ENCODE data around the gene ATXN7L3.
"Not testable (repeated sequence)": the region's sequence is repeated elsewhere in the genome, so short reads cannot be mapped to it uniquely, and the experiment has no call there.

ATXN7L3 gene, protein sequence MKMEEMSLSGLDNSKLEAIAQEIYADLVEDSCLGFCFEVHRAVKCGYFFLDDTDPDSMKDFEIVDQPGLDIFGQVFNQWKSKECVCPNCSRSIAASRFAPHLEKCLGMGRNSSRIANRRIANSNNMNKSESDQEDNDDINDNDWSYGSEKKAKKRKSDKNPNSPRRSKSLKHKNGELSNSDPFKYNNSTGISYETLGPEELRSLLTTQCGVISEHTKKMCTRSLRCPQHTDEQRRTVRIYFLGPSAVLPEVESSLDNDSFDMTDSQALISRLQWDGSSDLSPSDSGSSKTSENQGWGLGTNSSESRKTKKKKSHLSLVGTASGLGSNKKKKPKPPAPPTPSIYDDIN

DNA sequence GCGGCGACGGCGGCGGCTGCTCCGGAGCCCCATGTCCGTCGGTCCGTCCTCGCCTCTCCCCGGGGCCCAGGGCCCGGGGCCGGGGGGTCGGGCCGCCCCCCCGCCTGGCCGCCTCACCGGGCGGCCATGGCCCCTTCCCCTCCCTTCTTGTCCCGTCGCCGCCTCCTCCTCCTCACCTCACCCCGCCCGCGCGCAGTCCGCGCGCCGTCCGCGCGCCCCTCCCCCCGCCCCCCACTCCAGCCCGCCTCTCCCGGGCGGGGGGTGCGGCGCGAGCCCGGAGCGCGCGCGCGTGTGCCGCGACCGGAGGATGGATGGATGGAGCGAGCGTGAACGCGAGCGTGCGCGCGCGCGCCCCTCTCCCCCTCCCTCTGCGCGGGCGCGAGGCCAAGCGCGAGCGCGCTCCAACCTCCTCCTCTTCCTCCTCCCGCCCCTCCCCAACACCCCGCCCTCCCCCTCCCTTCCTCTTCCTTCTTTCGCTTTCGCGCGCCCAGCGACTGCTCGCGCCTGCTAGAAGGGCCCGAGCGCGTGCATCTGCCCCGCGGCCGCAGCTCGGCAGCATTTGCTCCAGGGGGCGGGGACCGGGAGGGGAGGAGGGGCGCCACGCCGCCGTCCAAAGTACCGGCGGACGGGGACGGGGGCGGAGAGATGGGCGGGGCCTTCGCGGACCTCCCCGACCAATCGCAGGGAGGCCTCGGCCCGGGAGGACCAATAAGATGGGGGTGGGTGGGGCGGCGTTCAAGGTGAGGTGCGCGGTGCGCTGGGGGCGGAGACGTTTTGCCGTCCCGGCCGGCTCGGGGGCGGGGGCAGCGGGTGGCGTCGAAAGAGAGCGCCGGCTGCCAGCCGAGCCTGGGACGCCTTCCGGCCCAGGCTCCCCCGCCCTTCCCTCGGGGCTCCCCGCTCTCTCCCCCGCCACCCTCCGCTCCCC, at the start of gene ATXN7L3:
ATXN7L3 (minus strand) TSS at position 332 of the 925 bp plus-strand sequence. CDS start 1,814 bp downstream, outside the sequence.
- DNase-seq (ENCODE audit: low read depth in 1 of 2, low spot score in 1 of 2), result peak; percentile 99

DNA sequence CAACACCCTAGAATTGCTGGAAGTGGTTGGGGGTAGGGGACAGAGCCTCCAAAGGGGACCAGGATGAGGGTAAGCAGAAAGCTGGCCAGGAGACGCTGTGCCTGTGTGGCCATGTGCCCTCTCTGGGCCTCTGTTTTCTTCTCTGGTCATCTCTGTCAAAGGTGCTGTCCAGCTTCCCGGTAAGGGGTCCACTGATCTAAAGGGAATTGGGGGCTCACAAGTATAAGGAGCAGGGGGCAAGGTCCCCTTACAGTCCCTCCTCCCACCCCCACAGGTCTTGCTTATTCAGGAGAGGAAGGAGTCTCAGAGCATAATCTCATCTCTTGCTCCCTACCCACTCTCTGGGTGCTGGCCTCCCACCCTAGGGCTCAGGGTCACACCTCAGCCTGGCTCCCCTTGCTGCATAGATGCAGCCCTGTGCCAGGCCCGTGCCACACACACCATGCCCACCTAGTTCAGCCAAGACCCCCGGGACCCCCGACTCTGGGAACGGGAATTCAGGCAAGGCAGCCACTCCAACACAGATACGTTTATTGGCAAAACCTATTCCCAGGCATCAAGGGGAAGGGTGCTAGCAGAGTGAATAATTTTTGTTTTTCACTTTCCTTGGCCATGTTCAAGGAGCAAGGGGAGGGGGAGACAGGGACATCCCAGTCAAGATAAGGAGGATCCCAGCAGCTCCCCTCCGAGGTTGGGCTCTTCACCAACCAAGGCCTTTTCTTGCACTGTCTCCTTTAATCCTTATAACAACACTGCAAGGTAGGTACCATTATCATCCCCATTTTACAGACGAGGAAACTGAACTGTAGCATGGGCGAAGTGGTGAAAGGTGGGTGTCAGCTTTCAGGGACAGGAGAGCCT, 48.4 kb upstream of the ATXN7L3 start:
- no peak for DNase-seq (ENCODE audit: low read depth in 1 of 2, low spot score in 1 of 2)

DNA sequence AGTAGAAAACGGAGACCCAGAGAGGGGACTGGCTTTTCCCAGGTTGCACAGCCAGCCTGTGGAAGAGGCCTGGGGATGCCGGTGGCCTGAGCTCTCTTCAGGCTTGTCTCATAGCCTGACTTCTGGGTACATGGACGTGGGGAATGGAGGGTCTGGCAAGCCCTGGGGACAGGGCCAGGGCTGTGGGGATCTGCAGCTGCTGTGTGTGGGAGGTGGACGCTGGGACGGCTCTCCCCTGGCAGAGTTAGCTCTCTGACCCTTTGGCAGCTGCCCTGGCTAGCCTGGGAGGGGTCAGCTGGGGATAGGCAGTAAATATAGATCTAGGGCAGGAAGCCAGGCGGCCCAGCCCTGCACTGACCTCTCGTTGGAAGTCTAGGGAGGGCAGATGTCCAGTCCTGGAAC, 47.8 kb upstream of the ATXN7L3 start:
- no peak for DNase-seq (ENCODE audit: low read depth in 1 of 2, low spot score in 1 of 2)

DNA sequence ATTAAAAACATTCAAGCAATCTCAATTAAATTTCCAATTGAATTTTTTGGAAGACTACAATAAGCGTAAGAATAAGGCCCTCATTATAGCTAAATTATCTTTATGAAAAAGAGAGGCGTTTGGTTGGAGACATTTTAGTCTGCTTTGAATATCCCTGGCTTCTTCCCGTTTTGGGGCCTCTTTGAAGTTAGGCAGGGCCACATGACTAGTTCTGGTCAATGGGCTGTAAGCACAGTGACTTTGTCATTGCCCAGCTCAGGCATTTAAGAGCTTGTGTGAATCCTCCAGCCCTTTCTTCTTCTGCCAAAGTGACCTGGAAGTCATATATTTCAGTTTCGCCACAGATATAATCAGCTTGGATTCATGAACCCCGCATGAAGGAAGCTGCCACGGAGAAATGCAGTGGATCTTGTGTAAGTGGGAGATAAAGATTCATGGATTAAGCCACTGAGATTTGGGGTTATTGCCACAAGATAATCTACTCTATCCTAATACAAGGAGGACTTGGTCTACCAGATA, 41.5 kb upstream of the ATXN7L3 start:
- DNase-seq (ENCODE audit: low read depth in 1 of 2, low spot score in 1 of 2), result no peak

DNA sequence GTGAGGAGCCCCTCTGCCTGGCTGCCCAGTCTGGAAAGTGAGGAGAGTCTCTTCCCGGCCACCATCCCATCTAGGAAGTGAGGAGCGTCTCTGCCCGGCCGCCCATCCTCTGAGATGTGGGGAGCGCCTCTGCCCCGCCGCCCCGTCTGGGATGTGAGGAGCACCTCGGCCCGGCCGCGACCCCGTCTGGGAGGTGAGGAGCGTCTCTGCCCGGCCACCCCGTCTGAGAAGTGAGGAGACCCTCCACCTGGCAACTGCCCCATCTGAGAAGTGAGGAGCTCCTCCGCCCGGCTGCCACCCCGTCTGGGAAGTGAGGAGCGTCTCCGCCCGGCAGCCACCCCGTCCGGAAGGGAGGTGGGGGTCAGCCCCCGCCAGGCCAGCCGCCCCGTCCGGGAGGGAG, 38.2 kb upstream of the ATXN7L3 start:
- not testable (repeated sequence) for DNase-seq (ENCODE audit: low read depth in 1 of 2, low spot score in 1 of 2)

DNA sequence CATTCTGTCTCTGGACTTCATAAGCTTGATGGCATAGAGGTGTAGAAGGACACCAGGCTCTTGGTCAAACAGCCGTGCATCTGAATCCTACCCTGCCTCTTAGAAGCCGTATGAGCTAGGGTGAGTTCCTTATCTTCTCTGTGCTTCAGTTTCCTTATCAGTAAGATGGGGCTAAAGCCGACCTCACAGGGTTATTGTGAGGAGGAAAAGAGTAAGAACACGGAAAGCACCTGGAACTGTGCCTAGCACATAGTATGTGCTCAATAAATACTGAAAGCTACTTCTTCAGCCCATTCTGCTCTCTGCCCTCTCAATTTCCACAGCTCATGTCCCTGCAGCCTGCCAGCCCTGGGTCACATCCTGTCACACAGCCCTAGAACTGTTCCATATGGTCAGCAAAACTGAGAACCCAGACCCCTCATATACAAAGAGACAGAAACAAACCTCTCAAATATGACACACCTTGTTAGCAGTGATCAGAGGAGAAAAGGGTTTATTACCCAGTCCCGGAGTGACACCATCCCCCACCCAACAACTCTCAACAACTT, 36.8 kb upstream of the ATXN7L3 start:
- DNase-seq (ENCODE audit: low read depth in 1 of 2, low spot score in 1 of 2), result no peak

DNA sequence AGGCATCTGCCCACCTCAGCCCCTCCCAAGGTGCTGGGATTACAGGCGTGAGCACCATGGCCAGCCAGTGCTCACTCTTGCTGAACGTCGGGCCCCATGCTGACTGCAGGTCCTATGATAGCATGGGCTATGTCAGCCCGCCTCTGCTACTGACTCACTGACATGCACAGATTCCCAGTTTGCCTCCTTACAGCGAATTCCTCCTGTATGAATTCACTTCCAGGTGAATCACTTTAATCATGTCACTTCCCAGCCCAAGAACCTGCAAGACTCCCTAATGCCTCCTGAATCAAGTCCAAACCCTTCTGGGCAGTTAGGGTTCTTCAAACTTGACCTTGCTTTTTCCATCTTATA, 35.9 kb upstream of the ATXN7L3 start:
- DNase-seq (ENCODE audit: low read depth in 1 of 2, low spot score in 1 of 2), result no peak

DNA sequence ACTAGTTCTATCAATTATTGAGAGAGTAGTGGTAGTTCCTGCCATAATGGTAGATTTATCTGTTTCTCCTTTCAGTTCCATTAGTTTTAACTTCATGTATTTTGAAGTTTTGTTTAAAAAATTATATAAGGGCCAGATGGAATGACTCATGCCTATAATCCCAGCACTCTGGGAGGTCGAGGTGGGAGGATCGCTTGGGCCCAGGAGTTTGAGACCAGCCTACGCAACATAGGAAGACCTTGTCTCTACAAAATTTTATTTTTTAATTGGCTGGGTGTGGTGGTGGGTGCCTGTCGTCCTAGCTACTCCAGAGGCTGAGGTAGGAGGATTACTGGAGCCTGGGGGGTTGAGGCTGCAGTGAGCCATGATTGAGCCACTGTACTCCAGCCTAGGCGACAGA, 33.9 kb upstream of the ATXN7L3 start:
- no peak for DNase-seq (ENCODE audit: low read depth in 1 of 2, low spot score in 1 of 2)

DNA sequence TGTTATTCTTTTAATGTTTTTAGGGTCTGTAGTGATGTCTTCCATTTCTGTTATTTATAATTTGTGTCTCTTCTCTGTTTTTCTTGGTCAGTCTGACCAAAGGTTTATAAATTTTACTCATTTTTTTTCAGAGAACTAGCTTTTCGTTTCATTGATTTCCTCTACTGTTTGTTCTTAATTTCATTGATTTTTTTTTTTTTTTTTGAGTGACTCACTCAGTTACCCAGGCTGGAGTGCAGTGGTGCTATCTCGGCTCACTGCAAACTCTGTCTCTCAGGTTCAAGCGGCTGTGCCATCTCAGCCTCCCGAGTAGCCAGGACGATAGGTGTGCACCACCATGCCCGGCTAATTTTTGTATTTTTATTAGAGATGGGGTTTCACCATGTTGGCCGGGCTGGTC, 32.4 kb upstream of the ATXN7L3 start:
- DNase-seq (ENCODE audit: low read depth in 1 of 2, low spot score in 1 of 2), result no peak

DNA sequence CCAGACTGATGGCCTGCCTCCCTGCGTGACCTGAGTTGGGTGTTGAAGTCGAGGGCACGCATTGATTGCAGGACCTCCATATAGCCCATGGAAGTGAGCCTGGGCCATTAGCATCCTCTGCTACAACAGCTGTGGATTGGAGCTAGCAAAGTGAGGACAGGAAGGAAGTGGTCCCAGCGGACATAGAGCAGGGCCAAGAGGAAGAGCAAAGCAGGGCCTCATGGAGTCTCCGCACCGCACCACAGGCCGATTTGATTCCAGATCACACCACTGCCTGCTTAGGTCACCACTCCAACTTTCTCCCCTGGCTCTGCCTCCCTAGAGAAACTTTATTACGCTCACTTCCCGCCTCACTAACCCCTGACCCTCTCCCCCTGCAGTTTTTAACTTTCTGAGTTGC, 30.5 kb upstream of the ATXN7L3 start:
- no peak for DNase-seq (ENCODE audit: low read depth in 1 of 2, low spot score in 1 of 2)

DNA sequence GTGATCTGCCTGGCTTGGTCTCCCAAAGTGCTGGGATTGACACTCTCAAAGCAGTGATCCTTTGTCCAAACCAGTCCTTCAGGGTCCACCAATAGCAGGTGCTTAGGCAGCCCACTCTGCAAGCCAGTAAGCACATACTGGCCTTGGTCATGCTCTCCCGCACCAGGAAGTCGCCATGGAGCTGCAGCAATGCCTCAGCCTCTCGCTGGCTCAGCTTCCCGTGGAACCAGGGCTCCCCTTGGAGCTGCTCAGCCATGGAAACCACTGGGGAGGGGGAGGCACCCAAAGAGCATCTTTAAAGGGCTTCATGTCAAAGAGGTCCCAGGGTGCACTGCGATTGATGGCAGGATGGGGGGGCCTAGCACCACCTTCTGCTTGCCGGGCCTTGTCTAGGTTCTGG, 29.4 kb upstream of the ATXN7L3 start:
- no peak for DNase-seq (ENCODE audit: low read depth in 1 of 2, low spot score in 1 of 2)

DNA sequence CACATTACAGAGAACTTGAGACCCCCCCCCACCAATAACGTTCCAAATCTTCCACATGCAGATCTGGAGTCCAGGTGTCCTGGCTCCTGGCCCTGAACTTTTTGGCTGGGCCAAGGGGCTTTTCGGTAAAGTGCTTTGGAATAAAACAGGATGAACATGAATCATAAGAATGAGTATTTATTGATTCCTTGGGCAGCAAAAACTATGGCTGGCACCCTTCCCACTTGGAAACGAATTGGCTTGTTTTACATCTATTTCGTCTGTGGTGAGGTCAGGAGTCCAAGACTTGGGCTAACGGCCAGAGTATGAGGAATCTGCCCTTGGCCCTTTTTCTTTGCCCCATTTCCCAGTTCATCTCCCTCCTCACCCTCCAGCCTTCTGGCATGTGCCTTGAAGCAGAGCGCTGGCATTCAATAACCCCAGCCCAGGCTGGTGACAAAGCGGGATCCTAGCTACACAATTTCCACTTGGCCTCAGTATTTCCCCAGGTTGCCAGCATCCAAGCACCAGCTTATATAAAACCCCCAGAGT, 23.9 kb upstream of the ATXN7L3 start:
- no peak for DNase-seq (ENCODE audit: low read depth in 1 of 2, low spot score in 1 of 2)

DNA sequence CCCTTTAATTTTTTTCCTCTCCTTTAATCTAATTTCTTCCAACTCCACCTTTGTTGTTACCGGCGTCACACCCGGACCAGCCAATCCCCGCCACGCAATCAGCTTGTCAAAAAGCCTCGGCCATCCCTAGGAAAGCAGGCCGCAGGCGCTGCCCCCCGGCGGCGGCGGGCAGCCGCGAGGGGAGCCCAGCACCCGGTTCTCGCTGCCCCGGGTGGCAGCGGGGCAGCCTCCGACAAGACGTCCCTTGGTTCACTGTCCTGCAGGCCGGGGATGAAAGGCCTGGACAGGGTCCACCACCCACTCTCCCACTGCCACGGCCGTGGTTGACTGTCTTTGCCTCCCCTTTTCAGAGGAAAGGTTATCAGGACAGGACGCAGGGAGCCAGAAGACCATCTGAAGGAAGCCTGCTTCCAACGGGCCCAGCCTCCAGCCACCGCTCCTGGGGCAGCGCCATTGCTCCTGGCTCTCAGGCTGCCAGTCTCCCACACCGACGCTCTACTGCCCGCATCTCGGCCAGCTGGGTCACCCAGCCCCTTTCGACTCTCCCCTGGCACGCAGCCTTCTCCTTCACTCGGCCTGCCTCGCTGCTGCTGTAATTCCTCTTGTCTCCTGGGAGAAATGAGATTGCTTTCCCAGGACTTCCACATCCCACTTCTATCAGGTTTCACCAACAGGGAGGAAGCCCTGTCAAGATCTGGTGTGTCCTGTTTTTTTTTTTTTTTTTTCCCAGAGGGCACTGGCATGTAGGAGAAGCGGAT, 22.6 kb upstream of the ATXN7L3 start:
- no peak for DNase-seq (ENCODE audit: low read depth in 1 of 2, low spot score in 1 of 2)

DNA sequence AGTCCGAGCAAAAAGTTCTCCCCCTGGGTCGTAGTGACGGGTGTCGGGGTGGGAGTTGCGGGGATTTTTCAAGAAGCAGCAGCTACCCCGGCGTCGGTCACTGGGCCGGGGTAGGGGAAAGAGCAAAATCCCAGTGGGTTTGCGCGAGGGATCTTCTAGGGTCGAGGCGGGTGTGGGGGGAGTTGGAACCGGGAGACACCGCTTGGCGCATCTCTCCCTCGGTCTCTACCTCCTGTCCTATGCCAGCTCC, 22.1 kb upstream of the ATXN7L3 start:
- no peak for DNase-seq (ENCODE audit: low read depth in 1 of 2, low spot score in 1 of 2)

DNA sequence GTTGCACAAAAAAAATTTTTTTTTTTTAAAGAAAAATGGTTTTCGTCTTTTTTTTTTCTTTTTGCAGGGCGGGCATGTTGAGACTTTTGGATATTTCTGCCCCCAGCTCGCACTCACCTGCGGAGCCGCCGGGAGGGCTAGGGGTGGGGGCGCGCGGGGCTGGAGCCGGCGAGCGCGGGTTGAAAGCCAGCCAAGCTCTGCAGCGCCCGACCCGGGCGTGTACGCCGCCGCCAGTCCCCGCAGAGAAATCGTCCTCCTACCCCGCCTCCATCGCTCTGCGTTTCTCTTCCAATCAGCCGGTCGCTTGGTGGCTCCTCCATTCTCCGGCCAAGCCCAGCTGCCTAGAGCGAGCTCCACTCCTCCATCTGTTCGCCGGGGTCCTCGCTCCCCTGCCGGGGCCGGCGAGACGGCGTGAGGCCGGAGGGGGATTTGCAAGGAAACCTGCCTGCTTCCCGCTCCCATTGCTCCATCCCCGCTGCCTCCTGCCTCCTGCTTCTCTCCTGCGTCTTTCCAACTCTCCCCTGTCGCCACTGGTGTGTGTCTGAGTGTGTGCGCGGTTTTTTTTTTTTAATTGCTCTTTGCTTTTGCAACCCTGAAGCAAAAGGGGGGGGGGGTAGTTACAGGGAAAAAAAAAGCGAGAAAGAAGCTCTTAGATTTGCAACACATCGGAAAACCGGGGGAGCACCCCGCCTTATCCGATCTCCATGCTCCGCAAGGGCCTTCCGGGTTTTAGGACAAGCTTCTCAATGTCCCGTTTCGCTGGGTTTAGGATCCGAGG, 21.6 kb upstream of the ATXN7L3 start:
- DNase-seq (ENCODE audit: low read depth in 1 of 2, low spot score in 1 of 2), result peak in 1 of 2 donors; percentile 29

DNA sequence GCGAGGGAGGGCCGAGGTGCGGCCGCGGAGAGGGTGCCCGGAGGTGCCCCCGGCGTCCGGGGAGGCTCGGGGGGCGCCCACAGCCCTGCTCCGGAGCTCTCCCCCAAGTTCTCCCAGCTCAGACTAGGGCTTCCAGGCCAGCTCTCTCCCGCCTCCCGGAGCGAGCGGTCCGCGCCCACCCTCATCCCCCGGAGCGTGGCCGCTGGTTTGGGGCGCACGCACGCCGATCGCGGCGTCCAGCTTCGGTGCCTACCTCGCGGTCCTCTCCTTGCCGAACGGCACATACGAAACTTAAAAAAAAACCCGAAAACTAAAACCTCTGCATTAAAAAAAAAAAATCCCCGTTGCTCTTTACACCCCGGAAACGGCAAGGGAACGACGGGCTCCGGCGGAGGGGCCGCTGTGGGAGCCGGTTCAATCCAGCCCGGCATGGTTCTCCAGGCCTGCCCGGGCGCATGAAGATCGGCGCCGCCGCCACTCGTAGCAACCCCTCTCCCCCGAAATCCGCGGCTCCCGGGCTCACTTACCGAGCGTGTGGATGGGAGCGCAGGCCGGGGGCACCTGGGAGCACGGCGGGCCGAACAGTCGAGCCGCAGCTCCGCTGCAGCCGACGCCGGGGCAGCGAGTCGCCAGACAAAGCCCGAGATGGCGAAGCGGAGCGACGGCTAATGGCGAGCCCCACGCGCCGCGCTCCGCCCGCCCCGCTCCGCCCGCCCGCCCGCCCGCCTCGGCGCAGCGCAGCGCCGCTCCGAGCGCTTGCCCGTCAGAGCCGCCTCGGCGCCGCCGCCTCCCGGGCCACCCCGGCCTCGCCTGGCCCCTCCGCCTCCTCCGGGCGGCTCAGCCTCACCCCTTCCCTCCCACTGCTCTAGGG, 20.8 kb upstream of the ATXN7L3 start:
- DNase-seq (ENCODE audit: low read depth in 1 of 2, low spot score in 1 of 2), result peak in 1 of 2 donors; percentile 43

DNA sequence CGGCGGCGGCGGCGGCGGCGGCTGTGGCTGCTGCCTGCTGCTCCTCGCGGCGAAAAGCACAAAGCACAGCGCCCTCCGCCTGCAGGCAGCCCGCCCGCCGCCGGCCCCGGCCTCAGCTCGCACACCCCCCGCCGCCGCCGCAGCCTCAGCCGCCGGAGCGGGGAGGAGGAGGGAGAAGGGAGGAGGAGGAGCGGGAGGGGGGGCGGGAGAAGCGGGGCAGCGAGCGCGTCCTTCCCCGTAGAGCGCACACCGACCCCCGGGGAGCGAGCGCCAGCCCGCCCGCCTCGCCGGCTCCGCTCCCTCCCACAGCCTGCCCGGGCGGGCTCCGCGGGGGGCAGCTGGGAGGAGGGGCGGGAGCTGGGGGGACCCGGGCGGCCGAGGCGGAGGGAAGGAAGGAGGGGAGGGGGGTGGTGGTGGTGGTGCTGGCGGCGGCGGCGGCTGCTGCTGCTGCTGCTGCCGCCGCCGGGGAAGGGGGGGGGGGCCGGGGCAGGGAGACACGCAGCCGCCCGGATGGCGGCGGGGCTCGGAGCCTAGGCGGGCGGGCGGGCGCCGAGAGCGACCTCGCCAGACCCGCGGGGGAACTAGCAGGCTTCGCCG, 20.0 kb upstream of the ATXN7L3 start, which contains the start of gene UBTF:
UBTF (minus strand) TSS at position 60 of the 597 bp plus-strand sequence. CDS start 1,446 bp downstream, outside the sequence.
- peak in 1 of 2 donors; percentile 44 for DNase-seq (ENCODE audit: low read depth in 1 of 2, low spot score in 1 of 2)

DNA sequence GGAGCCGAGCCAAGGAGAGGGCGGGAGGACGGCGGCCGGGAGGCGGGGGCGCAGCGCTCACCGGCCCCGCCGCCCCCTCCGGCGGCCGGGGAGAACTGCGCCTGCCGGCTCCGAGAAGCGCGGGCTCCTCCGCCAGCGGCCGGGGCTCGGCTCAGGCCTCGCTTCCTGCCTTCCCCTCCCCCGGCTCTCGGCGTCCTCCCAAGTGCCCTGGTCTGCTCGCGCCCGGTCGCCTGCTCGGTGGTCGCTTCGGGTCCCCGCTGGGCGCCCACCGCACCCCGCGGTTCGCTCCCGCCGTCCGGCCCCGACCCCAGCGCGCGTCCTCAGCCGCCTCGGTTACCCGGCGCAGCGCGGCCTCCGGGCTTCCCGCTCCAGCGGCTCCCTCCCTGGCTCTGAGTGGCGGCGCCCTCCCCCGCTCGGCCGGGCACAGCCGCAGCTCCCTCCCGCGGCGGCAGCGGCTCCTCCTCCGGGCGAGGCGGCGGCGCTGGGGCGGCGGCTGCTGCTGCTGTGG, 19.5 kb upstream of the ATXN7L3 start:
- DNase-seq (ENCODE audit: low read depth in 1 of 2, low spot score in 1 of 2), result peak in 1 of 2 donors; percentile 51
